Activated B cell treated with CpG ODN at 0.5 μM for 24 hours (primary cell): ENCODE data around the gene SLC51B. TPM values are rescaled to one million over a fixed set of nuclear protein-coding genes. Genes with fewer than 3 reads are reported as not detected.

Experiments used
- ATAC-seq: fragments of 200-7000 bp; cut with Tn5 transposase; one replicate; pipeline ENCODE4 v1.10.0; 2021; ENCODE audit warnings: low read depth, mild to moderate bottlenecking, moderate library complexity
- CTCF ChIA-PET: fragments of 350-600 bp; sonication (Branson Sonifier 250); formaldehyde crosslinking; loops from one replicate; lab custom pipeline; 2021; ENCODE audit warnings: antibody characterized with exemption; lab: Charles Lee
- POLR2A ChIA-PET: fragments of 350-600 bp; sonication (Branson Sonifier 250); formaldehyde crosslinking; loops from one replicate; lab custom pipeline; 2021; ENCODE audit warnings: antibody characterized with exemption; lab: Charles Lee
- DNase-seq: peaks from one replicate; pipeline ENCODE4 v3.0.0; 2022
- H3K27ac Mint-ChIP-seq: one replicate; pipeline ENCODE4 v1.8.0; 2020; ENCODE audit warnings: mixed read lengths
- H3K27me3 Mint-ChIP-seq: one replicate; pipeline ENCODE4 v1.8.0; 2021; ENCODE audit warnings: mixed read lengths
- H3K36me3 Mint-ChIP-seq: one replicate; pipeline ENCODE4 v1.8.0; 2021; ENCODE audit warnings: low read depth, mixed read lengths
- H3K4me1 Mint-ChIP-seq: one replicate; pipeline ENCODE4 v1.8.0; 2021; ENCODE audit warnings: mixed read lengths
- H3K4me3 Mint-ChIP-seq: one replicate; pipeline ENCODE4 v1.8.0; 2020; ENCODE audit warnings: mild to moderate bottlenecking, mixed read lengths
- H3K9me3 Mint-ChIP-seq: one replicate; pipeline ENCODE4 v1.8.0; 2020; ENCODE audit warnings: mixed read lengths
- intact Hi-C: fragments of 100-400 bp; cut with micrococcal nuclease; formaldehyde crosslinking; loops from one replicate; pipeline ENCODE4 v1.15.1; 2024
- total RNA-seq: library from RNA; stranded (reverse); gene quantifications from 2 replicates; pipeline ENCODE4 v1.2.3, GENCODE V29; 2022
- TF ChIP-seq, protein P1 (sequence below): fragments of 200-600 bp; IDR thresholded peaks from one replicate; pipeline ENCODE4 v1.8.0; 2022; ENCODE audit warnings: antibody characterized with exemption, mild to moderate bottlenecking

Gene SLC51B
- total RNA-seq, 1 donor from 2014 or later: not detected

DNA sequence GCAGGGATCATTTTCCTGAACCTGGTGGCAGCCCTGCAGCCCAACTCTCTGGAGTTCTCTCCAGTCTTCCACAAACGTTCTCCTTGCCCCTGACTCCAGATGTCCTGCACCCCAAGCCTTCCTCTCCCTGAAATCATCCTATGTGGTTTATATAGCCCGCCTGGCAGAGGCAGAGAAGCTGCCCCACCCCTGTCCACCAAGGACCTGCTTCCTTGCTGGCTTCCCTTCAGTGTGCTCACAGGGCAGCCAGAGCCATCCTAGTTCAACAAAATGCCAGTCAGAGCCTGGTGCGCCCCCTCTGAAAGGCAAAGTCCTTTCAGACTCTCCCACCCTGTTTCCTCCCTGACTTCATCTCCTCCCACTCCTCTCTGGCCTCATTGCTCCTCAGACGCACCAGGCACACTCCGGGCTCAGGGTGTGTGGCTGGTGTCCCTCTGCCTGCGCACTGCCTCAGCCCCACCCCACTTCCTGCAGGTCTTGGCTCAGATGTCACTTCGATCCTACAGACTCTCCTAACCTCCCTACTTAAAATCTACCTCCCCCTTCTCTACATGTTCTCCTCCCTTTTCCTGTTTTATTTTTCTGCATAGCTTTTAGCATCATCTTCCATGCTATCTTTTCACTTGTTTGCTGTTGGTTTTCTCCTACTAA lies 37.2 kb downstream of the SLC51B start:
- DNase-seq (no peak), ATAC-seq (no peak)
- intact Hi-C loops: no loop called here
- no peak overlapping the region for H3K4me3 Mint-ChIP-seq
- H3K4me1 Mint-ChIP-seq: peaks cover 7% of the 10 kb centered on the region
- H3K9me3 Mint-ChIP-seq: no peaks in the 10 kb centered on the region
- no peaks in the 10 kb centered on the region for H3K36me3 Mint-ChIP-seq
- POLR2A ChIA-PET: no interaction called here
- H3K27me3 Mint-ChIP-seq: peaks cover 57% of the 10 kb centered on the region
- CTCF ChIA-PET: interaction anchor here (0.7 kb wide), 1 partner anchor 434 kb away, joined by 3 read pairs; no protein-coding TSS in a partner anchor
- no peak overlapping the region for H3K27ac Mint-ChIP-seq
- TF ChIP-seq, protein P1, sequence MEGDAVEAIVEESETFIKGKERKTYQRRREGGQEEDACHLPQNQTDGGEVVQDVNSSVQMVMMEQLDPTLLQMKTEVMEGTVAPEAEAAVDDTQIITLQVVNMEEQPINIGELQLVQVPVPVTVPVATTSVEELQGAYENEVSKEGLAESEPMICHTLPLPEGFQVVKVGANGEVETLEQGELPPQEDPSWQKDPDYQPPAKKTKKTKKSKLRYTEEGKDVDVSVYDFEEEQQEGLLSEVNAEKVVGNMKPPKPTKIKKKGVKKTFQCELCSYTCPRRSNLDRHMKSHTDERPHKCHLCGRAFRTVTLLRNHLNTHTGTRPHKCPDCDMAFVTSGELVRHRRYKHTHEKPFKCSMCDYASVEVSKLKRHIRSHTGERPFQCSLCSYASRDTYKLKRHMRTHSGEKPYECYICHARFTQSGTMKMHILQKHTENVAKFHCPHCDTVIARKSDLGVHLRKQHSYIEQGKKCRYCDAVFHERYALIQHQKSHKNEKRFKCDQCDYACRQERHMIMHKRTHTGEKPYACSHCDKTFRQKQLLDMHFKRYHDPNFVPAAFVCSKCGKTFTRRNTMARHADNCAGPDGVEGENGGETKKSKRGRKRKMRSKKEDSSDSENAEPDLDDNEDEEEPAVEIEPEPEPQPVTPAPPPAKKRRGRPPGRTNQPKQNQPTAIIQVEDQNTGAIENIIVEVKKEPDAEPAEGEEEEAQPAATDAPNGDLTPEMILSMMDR: no peak

DNA sequence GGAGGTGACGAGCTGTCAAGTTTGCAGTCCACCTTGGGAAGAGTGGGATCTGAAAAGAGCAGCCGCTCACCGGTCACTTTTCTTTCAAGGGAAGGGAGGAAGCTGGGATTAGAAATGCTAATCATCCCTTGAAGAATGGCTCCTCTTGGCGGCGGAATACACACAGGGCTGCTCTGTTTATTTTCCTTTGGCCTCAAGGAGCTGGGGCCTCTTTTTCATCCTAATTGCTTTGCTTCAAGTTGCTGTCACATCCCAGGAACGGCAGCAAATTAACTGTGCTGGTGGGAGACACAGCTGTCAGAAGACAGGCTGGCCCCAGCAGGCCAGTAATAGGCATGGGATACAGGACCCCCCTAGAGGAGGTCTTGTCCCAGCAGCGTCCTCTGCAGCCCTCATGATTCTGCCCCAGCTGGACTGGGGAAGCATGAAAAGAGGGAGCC lies 38.1 kb downstream of the SLC51B start:
- H3K4me3 Mint-ChIP-seq: no peak overlapping the region
- TF ChIP-seq, protein P1: no peak
- no peak for ATAC-seq
- DNase-seq: no peak
- CTCF ChIA-PET: interaction anchor here (0.7 kb wide), 1 partner anchor 435 kb away, joined by 3 read pairs; no protein-coding TSS in a partner anchor
- H3K9me3 Mint-ChIP-seq: no peaks in the 10 kb centered on the region
- H3K27ac Mint-ChIP-seq: no peak overlapping the region
- no peaks in the 10 kb centered on the region for H3K36me3 Mint-ChIP-seq
- intact Hi-C loops: no loop called here
- peaks cover 49% of the 10 kb centered on the region for H3K27me3 Mint-ChIP-seq
- H3K4me1 Mint-ChIP-seq: peaks cover under 1% of the 10 kb centered on the region
- POLR2A ChIA-PET: no interaction called here

DNA sequence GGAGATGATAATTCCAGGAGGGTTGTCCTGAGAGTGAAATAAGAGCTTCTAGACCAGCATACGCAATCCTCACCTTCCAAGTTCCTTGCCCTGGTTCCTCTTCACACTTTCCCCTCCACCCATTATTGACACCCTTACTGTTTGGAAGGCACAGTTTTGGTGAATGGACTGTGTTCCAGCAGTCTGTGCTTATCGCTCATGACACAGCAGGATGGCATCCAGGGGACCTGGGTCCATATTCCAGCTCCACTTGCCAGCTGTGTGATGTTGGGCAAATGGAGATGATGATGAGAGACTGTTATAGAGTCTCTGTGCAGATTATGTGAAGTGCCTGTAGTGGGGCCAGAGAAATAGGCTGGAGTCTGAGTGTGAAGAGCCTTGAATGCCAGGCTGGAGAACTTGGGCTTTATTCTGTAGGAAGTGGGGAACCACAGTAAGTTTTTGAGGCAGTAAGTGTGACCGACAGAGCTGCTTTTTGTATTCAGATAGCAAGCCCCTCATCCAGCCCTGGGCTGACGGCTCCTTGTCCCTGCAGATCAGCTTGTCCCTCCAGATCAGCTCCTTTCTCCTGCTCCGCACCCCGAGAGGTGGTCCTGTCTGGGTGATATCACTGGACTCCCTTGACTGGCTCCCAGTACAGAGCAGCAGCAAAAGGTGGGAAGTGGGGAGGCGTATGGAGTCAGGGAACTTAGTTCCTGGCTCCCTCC lies 39.5 kb downstream of the SLC51B start:
- H3K9me3 Mint-ChIP-seq: no peaks in the 10 kb centered on the region
- ATAC-seq (no peak), DNase-seq (no peak)
- TF ChIP-seq, protein P1: no peak
- ChIA-PET CTCF (no interaction called here), POLR2A (no interaction called here)
- no peak overlapping the region for H3K27ac Mint-ChIP-seq
- no peak overlapping the region for H3K4me3 Mint-ChIP-seq
- intact Hi-C loops: no loop called here
- no peaks in the 10 kb centered on the region for H3K4me1 Mint-ChIP-seq
- H3K27me3 Mint-ChIP-seq: peaks cover 40% of the 10 kb centered on the region
- H3K36me3 Mint-ChIP-seq: no peaks in the 10 kb centered on the region

DNA sequence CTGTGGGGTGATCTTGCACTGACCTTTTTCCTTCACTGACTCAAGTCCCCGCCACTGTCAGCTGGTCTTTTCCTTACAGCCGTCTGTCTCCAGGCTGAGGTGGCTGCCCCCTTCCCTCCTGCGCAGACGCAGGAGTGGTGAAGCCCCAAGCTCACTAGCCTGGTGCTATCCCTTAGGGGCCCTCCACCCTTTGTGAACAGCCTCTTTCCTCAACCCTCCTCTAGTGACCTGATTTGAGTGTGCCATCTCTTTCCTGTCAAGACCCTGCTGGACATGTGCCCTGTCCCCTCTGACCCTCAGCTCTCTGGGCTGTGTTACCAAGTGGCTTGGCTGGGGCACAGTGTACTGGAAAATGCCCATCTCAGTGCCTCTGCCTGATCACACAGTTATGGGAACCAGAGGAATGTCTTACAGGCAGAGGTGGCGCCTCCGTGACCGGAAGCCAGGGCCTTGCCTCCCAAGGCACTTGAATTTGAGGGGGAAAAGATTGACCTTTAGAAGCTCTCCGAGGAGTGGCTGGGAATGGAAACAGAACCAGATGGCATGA lies 40.1 kb downstream of the SLC51B start:
- intact Hi-C loops: no loop called here
- ATAC-seq (no peak), DNase-seq (no peak)
- Mint-ChIP-seq H3K9me3 (no peaks in the 10 kb centered on the region), H3K27ac (no peak overlapping the region), H3K4me3 (no peak overlapping the region), H3K4me1 (no peaks in the 10 kb centered on the region), H3K27me3 (peaks cover 36% of the 10 kb centered on the region), H3K36me3 (no peaks in the 10 kb centered on the region)
- ChIA-PET CTCF (no interaction called here), POLR2A (no interaction called here)
- TF ChIP-seq, protein P1: no peak

DNA sequence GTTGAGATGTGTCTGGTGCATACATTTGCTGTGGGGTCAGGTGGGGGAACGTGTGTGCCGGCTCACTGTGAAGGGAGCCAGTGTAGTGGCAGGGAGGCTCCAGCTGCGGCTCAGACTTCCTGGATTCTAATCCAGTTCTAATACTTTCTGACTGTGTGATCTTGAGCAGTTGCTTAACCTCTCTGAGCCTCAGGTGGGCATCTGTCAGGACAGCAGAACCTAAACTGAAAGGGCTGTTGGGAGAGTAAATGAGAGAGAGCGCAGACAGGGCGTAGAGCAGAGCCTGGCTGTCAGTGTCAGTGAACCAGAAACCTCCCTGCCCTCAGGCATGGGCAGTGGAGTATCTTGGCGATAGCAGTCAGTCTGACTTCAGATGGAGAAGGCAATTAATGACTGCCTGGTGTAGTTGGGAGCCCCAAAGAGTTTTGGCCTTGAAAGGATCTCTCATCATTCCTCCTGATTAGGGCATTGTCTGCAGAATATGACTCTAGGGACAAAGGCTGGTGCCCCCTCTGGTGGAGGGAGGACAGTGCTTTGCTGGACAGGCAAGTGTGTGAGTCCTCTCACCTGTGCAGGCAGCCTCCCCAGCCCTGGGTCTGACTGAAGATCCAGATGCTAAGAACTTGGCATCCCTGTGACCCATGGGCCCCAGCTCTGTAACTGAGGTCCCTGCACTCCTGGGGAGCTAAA lies 40.9 kb downstream of the SLC51B start:
- Mint-ChIP-seq H3K4me3 (no peak overlapping the region), H3K9me3 (no peaks in the 10 kb centered on the region)
- intact Hi-C loops: no loop called here

More for the DNA sequence above, 40.9 kb downstream of the SLC51B start:
- Mint-ChIP-seq H3K4me1 (no peaks in the 10 kb centered on the region), H3K27me3 (peaks cover 31% of the 10 kb centered on the region), H3K27ac (no peak overlapping the region), H3K36me3 (no peaks in the 10 kb centered on the region)
- TF ChIP-seq, protein P1: no peak
- no peak for ATAC-seq
- ChIA-PET CTCF (interaction anchor here (1.0 to 1.3 kb wide), 2 partner anchors 8 to 33 kb away, joined by 3 to 4 read pairs; no protein-coding TSS in a partner anchor), POLR2A (no interaction called here)
- DNase-seq: no peak
